ENCODE measurements around the gene EVA1A. TPM values are rescaled to one million over a fixed set of nuclear protein-coding genes. Genes with fewer than 3 reads are reported as not detected.

Gene EVA1A
- total RNA-seq, 1 donor from 2014 or later, result 52.1 TPM

DNA sequence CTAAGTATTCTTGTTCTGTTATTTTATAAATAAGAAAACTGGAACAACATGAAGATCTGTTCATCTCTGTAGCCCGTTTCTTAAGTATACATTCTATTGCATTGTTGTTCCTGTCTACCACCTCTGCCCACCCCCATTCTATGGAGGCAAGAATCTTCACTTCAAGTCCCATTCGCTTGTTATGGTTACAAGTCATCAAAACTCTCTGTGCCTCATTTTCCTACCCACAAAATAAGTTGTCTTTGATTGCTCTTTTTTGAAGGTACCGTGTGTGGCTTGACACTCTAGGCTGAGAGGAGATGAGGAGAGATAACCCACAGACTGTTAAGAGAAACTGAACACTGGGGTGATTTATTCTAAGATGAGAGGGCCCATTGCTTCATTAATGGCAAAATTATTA, 2.9 kb upstream of the EVA1A start:
- no peak for DNase-seq (ENCODE audit: low read depth in 2 of 2)

DNA sequence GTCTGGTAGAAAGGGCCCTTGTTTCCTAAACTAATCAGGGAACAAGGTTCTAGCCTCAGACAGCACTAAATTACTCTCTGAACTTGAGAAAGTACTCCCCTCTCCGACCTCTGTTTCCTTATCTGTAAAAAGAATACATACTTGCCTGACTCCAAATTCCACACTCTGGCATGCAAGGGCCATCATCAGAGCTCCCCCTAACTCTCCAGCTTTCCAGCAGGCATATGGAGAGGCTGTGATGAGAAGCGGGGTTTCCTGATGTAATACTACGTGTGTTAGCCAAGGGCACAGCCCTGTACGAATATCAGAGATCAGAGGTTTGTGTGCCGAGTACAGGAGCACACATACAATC, 1.8 kb upstream of the EVA1A start:
- no peak for DNase-seq (ENCODE audit: low read depth in 2 of 2)

DNA sequence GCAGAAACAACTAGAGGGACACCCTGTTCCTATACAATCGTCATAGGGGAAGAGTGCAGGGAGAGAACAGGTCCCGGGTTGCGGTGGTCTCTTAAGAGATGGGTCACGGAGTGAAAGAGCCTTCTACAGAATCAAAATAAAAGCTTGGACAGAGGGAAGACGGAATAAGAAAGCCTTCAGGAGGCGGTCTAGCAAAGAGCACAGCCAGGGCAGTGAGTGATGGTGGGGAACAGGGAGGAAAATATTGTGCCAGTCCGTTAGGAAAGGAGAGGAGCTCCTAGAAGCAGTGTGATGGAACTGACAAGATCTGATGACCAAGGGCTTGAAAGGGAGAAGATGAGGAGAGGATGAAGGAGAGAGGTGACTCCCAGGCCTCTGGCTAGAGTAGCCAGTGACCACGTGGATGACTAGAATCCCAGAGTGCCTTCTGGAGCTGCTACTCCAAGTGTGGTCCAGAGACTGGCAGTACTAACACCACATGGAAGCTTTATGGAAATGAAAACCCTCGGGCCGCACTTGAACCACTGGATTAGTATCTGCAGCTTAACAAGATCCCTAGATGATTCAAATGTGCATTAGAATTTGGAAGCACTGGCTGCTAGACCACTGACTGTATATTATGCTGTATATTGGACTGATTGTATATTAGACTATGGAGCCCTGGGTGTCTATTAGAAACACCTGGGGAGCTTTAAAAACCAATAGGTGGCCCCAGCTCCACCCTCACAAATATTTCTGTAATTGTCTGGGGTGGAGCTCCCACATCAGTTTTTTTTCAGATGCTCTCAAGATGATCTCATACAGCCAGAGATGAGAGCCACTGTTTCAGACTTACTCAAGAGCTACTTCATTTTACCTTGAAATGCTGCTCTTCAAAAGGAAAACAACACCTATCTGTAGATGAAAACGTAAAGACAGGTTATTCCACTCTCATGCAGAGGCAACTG, 1.1 kb upstream of the EVA1A start:
- DNase-seq (ENCODE audit: low read depth in 2 of 2), result no peak

DNA sequence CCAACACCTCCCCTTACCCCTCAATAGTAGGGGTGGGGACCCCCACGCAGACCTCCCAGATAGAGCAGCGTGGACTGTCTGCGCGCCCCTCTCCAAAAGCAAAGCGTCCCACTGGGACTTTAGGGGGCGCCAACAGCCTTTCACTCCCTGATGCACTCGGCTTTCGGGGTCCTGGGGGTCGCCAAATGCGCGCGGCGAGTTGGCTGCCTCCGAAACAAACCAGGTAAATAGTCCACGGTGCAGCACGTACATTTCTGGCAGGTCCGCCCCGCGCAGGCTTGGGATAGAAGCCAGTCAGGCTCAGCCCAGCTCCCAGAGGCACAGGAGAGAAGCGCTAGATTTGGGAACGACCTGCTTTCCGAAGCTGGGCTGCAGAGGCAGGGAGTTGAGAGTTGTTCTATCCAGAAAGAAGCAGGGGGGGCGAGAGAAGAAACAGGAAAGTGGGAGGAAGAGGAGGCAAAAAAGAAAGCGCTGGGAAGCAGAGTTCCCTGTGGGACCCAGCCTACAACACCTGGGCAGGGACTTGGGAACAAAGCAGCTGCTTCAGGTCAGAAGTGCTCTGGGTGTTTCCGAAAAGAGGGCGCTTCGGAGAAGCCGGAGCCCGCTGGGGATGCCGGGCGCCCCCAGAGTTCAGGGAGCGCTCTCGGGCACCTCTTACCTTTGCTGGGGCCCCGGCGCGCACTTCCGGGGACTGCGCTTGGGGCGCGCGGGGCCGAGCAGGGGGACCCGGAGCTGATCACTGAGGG, 544 bp downstream of the EVA1A start:
- DNase-seq (ENCODE audit: low read depth in 2 of 2), result peak in 1 of 2 donors; percentile 36

DNA sequence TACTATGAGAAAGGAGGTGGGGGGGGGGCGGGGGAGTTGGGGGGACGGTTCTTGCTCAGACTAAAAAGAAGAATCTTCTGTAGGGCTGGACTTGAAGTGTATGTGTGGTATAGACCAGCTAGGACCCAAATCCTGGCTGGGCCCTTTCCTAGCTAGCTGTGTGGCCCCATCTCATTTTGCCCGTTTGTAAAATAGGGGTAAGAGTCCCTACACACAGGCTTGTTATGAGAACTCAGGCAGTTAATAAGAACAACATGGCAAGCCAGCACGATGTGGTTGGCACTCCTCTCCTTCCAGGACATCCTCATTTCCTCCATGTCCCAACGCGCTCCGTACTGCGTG, 1.1 kb downstream of the EVA1A start:
- no peak for DNase-seq (ENCODE audit: low read depth in 2 of 2)

DNA sequence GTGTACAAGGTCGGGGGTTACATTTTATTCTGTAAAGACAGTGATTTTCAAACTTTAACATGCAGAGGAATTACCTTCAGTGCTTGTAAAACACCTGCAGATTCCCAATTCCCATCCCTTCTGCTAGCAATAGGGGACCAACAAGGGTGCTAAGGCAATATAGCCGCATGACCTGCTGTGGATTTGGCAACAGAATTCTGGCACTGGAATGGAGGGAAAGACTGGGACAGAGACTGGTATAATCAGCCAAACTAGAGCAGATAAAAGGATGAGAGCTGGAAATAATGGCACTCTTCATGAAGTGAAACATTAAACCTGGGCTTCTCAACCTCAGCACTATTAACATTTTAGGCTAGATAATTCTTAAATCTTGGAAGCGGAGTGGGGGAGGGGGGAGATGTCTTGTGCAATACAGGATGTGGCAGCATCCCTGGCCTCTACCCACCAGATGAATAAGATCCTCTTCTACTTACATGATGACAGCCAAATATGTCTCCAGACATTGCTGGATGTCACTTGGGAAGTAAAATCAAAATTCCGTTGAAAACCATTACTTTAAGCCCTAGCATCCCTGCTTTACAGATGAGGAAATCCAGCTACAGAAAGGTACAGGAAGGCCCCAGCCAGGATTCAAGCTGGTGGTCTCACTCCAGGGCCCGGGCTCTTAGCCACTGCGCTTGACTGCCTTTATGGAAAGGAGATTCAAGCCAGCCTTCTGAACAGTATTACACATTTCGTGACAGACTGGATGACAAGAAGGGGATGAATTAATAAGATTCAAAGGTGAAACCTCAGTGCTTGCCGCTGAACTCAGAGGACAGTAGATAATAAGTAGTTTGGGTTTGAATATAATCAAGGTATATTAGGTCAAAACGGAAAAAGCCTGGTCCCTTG, 1.7 kb downstream of the EVA1A start:
- no peak for DNase-seq (ENCODE audit: low read depth in 2 of 2)

DNA sequence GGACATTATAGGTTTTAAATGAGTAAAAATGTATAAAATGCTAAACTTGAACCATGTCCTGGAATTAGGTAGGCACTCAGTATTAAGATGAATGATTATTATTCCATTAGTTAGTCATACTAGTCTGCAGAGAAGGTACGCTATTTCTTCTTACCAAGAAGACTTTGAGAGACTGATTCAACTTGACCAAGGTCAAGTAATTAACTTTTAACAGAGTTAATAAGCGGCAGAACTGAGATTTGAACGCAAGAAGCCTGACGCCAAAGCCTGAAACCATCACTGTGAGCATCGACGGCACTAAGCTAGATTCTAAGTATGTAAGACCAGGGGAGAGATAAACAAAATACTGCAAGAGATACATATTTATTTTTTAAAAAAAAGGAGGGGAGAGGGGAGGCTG, 2.6 kb downstream of the EVA1A start:
- DNase-seq (ENCODE audit: low read depth in 2 of 2), result no peak

DNA sequence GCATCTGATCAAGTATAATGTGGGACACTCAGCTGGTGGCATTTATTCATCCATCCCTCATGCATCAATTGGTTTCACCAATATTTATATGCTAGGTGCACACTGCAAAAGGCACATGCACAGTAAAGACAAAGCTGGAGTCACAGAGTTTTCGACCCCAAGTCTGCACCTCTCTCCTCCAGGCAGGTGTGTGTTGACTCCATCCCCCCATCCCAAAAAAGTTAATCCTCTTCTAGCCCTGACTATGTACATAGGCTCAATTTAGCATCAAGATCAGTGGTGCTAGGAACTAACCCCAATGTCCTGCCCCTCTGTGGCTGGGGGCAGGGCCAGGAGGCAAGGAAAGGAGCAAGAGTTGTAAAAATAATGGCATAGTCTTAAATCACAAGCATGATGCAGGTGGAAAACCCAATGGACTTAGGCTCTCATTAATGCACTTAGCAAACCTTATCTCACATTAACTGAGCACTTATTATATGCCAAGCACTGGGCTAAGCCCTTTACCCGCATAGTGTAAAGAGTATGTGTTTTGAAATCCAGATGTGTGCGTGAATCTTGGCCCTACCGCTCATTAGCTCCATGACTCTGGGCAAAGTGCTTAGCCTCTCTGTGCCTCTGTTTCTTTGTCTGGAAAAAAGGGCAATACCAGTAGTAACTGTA, 3.1 kb downstream of the EVA1A start:
- DNase-seq (ENCODE audit: low read depth in 2 of 2), result no peak

DNA sequence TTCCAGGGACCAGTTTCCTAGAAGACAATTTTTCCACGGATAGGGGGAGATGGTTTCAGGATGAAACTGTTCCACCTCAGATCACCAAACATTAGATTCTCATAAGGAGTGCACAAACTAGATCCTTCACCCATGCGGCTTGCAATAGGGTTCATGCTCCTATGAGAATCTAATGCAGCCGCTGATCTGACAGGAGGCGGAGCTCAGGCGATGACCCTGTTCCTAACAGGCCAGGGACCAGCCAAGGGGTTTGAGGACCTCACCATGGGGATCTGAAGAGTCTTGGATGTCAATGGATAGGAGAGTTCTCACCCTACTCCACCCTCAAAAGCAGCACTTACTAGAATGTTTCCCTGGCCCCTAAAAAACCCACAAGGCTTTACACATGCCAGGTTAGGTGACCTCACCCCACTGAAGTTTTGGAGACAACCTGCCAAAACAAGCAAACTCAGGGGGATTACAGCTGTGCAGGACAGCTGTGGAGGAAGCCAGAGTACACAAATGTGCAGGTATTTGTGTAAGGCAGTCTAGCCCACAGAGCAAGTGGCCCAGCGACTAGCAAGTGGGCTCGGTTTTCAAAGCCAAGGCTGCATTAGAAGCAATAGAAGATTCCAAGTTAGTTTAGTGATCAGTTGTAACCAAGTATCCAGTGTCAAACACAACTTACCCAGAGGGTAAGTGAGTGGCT, 3.9 kb downstream of the EVA1A start:
- no peak for DNase-seq (ENCODE audit: low read depth in 2 of 2)

DNA sequence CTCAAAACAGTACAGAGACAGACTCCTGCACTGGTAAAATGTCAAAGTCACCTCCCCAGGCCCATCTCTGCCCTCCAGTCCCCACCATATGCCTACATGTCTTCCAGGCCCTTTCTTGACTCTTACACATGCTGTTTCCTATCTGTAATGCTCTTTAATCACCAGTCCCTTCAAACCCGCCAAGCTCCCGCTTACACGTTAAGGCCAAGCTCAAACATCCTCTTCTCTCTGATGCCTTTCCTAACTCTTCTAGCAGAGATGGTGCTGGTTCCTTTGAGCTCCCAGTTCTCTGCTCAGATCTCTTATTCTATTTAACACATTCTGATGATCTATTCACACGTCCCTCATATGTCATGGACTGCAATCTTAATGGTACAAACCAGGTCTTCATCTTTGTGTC, 5.0 kb downstream of the EVA1A start:
- DNase-seq (ENCODE audit: low read depth in 2 of 2), result no peak

DNA sequence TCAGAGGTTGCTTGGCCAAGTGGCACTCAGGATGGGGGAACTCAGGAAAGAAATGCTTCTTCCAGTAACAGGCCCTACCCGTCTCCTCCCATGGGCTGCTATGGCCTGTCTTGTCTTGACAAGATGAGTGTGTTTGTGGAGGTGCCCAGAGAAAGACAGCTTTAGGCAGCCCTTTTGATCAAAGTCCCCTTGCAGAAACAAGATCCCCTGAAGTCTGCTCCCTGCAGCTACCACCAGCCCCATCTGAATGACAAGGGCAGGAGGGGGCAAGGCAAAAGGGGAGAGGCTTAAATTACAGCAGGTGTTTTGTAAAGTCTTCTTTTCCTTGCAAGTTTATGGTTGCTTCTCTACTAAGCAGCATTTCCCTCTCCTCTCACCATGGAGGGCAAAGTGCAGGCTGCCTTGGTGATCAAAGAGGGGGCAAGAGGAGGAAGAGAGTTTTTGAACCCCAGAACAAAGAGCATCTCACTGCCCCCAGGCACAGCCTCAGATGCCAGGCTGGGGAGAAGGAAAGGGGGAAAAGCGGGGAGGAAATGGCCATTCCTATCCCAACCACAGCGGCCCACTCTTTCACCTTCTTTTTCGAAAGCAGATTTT, 6.7 kb downstream of the EVA1A start:
- no peak for DNase-seq (ENCODE audit: low read depth in 2 of 2)

DNA sequence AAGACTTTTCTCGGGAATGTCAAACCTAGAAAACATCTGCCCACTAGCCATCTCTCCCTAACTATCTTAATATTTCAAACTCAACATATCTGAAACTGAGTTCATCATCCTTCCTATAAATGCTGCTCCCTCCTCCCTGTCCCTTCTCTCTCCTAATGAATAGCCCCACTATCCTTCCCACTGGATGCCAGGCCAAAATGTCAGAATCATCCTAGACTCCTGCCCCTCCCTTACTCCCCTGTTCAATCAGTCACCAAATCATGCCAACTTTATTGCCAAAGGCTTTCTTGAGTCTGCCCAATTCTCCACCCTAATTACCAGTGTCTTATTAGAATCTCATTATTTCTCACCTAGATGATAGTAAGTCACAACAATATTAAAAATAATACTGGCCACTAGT, 8.5 kb downstream of the EVA1A start:
- no peak for DNase-seq (ENCODE audit: low read depth in 2 of 2)

DNA sequence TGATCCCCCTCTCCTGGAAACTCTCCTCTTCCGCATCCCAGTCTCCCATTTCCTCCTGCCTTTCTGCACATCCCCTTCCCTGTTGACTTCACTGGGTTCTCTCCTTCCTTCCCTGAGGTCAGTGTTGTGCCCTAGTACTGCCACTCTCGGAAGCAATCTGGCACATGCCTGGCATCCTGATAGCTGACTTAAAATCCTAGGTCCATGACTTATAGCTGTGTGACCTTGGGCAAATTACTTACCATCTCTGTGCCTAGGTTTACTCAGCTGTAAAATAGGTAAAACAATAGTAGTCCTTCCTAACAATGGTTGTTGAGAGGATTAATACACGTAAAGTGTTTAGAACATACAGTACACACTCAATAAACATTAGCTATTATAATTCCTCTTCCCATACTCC, 9.3 kb downstream of the EVA1A start:
- no peak for DNase-seq (ENCODE audit: low read depth in 2 of 2)

DNA sequence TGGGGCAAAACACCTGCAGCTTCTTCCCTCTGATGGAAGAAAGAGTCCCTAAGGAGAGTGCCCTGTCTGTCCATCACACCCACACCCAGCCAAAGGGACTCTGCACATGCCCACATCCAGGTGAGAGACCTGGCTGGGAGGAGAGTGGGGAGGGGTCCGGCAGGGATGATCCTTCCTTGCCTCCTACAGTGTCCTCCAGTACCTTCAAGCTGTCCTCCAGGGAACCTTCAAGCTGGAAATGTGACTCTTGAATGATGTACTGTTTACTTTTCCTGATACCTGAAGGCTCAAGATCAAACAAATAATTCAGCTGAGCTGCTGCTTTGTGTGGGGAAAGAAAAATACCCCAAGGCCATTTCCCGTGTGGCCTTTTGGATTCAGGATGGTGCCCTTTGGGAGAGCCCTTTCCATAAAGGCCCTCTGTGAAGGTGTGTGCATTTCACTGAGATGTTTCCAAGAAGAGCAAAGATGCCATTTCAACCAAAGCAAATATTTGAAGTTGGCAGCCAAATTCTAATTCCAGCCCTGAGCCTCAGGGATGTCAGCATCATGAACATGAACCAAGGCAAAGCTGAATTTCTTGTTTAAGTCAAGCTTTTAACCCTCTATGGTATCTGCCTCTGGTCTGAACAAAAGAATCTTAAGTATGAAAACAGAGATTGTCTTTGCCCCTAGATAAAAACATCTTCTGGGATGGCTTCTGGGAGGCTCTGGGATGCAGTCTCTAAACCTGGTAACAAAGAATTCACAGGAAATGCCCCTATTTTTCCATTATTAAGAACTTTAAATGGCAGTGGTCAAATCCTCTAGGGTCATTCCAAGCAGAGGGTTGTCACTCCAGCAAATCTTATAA, 11.1 kb downstream of the EVA1A start:
- DNase-seq (ENCODE audit: low read depth in 2 of 2), result no peak

DNA sequence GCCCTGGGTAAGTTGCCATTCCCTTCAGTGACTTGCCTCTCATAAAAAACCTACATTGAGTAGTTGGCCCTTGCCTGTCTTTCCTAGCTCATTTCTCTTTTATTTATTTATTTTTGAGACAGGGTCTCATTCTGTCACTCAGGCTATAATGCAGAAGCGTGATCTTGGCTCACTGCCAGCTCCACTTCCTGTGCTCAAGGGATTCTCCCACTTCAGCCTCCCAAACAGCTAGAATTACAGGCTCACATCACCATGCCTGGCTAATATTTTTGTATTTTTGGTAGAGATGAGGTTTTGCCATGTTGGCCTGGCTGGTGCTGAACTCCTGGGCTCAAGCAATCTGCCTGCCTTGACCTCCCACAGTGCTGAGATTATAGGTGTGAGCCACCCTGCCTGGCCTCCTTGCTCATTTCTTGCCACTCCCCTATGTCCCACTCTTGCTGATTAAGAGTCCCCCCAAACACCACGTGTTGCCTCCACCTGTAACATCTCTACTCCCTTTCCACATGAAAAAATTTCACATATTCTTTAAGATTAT, 12.6 kb downstream of the EVA1A start:
- peak in 1 of 2 donors; percentile 57 for DNase-seq (ENCODE audit: low read depth in 2 of 2)

DNA sequence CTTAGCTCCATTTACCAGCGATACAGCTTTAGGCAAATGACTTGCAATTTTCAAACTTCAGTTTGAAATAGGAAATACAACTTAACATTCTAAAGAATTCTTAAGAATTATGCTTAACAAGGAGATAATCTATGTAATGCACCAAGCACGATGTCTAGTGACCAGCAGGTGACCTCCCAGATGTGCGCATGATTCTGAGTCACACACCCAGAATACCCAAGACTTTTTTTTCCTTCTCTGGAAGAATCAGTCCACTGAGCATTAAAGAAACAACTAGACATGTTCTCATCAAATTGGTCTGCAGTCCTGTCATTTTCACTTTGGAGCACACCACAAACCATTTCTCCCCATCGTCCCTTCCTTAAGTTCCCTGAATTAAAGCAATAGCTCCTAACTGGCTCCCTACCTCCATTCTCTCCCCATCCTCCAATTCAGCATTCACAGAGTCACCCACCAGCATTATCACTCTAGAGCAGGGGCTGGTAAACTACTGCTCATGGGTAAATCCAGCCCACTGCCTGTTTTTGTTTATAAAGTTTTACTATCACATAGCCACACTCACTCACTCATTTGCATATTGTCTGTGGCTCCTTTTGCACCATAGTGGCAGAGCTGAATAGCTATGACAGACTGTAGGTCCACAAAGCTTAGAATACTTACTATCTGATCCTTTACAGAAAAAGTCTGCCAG, 13.2 kb downstream of the EVA1A start:
- peak in 1 of 2 donors; percentile 49 for DNase-seq (ENCODE audit: low read depth in 2 of 2)

DNA sequence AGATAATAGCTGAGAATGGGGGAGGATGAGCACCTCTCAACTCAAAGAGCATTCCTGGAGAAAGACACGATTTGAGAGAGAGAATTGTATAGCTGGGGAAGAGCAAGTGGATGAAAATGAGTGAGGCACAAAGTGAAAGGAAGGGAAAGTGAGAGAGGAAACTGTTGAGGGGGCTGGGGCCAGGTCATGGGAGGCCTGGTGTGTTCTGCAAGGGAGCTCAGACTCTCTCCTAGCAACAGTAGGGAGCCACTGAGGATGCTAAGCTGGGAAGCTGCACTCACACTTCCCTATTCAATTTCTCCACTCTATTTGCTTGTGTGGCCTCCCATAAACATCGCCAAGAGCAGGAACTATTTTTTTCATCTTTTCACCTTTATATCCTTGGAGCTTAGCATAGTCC, 14.8 kb downstream of the EVA1A start:
- DNase-seq (ENCODE audit: low read depth in 2 of 2), result no peak

DNA sequence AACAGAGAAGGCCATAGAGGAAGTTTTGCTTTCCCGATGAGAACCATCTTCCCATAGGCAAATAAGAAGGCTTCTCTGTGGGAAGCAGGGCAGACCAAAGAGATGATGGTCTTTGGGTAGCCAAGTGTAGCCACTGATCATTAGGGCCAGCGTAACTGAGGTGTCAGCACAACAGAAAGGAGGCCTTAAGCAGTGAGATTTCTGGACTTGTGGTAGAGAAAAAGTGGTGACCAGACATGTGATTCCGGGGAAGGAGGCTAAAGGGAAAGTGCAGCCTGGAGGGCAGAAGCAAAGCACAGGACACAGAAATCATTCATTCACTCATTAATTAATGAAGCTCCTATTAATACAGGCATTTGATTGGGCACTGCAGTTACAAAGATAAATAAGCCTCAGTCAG, 15.4 kb downstream of the EVA1A start:
- DNase-seq (ENCODE audit: low read depth in 2 of 2), result no peak

DNA sequence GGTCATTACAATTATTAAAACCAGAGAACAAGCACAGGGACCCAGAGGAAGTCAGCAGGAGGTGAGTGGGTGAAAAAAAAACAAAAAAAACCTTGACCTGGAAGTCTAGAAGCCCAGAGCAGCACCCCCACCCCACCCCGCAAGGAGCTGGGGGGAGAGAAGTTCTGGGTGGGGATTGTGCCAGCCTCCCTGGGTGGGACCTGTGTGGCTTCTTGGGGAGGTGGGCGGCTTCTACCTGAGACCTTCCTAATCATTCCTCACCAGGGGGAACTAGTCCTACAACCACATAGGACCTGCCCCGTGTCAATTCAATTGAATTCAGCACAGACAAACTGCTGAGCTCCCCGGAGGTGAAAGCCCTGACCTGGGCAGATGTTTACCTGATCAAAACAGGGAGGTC, 17.3 kb downstream of the EVA1A start:
- DNase-seq (ENCODE audit: low read depth in 2 of 2), result no peak

Data from dermis microvascular lymphatic vessel endothelial cell (primary cell).